Middle frontal gyrus (tissue), 1 donor: ENCODE results near the gene C2orf72.

ENCODE experiments used
- DNase-seq: peaks from one replicate; pipeline ENCODE4 v3.0.0-alpha.2; 2015; ENCODE audit warnings: low spot score; ENCODE audit errors: extremely low spot score

Gene C2orf72

DNA sequence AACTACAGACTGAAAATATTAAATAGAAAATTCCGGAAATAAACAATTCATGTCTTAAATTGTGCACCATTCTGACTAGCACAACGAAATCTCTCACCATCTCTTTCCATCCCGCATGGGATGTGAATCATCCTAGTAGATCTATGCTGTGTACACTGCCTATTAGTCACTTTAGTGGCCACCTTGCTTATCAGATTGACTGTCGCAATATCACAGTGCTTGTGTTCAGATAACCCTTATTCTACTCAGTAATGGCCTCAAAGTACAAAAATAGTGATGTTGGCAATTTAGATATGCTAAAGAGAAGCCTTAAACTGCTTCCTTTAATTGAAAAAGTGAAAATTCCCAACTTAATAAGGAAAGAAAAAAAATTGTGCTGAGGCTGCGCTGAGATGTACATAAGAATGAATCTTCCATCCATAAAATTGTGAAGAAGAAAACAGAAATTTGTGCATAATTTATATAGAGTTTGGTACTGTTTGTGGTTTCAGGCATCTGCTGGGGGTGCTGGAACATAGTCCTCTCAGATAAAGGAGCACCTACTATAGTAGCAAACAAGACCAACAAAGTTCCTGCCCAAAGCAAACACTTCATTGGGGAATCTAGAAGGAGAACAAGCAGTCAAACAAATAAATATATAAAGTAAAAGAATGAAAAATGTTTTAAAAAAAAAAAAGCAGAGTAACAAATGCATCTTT is 31.4 kb downstream of the C2orf72 start:
- DNase-seq = no peak

DNA sequence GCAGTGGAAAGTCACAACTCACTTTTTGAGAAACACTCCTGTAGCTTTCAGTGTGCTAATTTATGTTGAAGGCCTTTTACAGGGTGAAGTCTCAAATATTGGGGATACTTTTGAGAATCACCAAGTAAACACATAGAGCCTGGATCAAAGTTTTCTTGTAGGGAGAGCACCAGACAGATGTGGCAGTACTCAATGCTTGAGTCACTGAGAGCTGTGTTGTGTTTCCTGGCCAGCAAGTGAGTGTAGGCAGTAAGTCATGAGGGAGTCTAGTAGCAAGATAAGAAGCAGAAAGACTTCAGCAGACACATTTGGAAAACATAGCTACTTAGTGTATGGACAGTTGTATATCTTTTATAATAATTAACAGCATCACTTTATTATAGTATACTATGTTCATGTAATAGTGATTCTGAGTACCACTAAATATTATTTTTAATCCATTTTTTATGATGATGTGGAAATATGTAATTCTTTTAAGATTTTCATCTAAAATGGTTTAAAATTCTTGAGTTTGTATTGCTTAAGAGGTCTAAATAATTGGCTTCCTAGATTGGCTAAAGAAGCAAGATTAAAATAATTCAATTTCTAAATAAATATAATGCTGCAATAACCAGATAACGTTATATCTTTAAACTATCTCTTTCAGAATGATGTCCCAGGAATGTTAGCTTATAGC is 32.2 kb downstream of the C2orf72 start:
- no peak for DNase-seq

DNA sequence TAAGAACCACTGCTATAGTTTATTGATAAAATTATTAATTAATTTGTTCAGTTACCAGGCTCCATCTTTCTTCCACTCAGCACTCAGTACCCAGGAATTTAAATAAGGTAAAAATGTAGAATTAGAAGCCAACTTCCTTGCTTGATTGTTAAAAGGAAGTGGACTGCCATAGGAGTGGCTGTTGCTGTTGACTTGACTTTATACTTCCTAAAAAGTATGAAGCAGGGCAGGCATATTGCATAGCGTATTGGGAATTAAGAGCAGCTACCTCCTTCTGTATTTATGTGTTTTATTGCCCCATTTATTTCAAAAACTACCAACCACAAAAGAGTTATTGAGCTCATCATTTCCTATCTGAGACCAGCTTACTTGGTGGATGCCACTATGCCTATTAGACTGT is 47.2 kb downstream of the C2orf72 start:
- DNase-seq = no peak

DNA sequence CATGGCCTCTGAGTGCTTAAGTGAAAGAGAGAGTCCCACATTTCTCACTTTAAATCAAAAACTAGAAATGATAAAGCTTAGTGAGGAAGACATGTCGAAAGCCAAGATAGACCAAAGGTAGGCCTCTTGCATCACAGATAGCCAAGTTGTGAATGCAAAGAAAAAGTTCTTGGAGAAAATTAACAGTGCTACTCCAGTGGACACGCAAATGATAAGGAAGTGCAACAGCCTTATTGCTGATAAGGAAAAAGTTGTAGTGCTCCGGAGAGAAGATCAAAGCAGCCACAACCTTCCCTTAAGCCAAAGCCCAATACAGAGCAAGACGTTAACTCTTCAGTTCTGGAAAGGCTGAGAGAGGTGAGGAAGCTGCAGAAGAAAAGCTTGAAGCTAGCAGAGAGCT is 51.4 kb downstream of the C2orf72 start:
- no peak for DNase-seq

DNA sequence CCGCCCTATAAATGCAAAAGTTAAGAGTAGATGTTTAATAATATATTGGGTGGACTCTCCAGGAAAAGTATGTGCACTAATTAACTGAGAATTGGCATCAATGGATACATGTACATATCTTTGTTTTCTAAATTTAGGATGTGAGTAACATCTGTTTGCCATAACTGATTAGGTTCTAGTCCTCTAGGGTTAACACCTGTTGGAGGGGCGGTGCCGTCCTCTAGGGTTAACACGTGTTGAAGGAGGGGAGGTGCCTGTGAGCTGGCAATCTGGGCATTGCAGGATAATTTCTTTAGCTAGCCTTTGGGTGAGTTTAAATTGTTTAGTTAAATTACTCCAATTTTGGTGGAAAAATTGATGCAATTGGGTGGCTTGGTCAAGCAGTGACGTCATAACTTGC is 56.6 kb downstream of the C2orf72 start:
- no peak for DNase-seq

DNA sequence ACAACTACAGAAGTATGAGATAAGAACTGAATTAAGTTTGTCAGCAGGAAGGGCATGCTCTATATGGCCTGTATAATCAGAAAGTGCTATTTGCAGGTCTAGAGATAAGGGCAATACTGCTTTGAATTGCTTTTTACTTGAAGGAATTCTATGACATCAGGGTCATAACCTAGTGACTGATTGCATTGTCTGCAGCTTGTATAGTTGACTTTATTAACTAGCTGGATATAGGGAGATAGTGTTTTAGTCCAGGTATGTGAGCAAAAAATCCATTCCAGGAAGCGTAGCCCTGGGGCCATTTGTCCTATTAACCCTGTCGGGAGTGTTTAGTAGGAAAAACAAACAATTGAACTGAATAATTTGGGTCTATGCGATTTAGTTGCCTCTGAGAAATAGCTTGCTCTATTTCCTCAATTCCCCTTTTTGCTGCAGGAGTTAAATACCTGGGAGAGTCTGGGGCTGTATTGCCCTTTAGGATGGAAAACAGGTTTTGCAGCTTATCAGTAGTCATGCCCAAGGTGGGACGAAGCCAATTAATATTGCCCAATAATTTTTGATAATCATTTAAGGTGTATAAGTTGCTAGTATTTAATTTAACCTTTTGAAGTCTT is 57.5 kb downstream of the C2orf72 start:
- no peak for DNase-seq
